Hepatocyte (in vitro differentiated cells): ENCODE results near the gene AGBL1.

Experiments
- CTCF ChIP-seq: fragments of 200-600 bp; sonication (generic); IDR thresholded peaks from 2 replicates; pipeline ENCODE4 v1.5.1; 2016; ENCODE audit warnings: antibody characterized with exemption, mild to moderate bottlenecking; ENCODE audit not compliant: poor library complexity
- EZH2 ChIP-seq: fragments of 200-600 bp; sonication (generic); IDR thresholded peaks from 2 replicates; pipeline ENCODE4 v1.6.1; 2016; ENCODE audit warnings: antibody characterized with exemption, mild to moderate bottlenecking, borderline replicate concordance

DNA sequence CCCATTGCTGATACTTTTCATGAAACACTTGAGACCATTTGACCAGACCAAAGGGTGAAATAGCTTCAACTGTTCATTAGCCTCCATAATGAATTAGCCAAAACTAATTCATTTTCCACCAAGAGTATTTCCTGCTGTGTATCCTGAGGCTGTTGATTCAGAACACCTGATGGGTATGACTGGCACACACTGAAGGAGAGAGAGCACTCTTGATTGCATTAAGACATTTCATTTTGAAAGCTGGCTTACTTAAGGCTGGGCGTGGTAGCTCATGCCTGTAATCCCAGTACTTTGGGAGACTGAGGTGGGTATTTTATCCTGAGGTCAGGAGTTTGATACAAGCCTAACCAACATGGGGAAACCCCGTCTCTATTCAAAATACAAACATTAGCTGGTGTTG is 175.6 kb downstream of the AGBL1 start:
- TF ChIP-seq CTCF (no peak), EZH2 (no peak)
